Embryonic facial prominence (tissue), 1 donor: ENCODE measurements around the gene SELENOH.

Experiments used
- DNase-seq: peaks from one replicate; pipeline ENCODE4 v3.0.0-alpha.2; 2016; ENCODE audit errors: extremely low spot score

Gene SELENOH

GRCh38 chr11:57781529-57781943 is 40.2 kb downstream of the SELENOH start:
- DNase-seq = no peak

GRCh38 chr11:57785072-57785471 is 43.8 kb downstream of the SELENOH start:
- DNase-seq = no peak

DNA sequence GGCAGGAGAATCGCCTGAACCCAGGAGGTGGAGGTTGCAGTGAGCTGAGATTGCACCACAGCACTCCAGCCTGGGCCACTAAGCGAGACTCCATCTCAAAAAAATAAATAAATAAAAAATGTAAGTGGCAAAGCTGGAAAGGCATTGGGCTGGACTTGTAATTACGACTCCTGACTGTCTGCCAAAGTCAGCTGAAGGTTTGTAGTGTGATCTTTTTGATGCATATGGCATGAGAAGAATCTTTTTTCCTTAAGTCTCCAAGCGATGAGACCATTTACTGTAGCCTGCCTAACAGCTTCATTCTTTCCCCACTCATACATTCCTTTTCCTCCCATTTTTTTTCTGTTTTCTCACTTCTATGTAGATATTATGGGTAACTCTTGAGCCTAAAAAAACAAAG is 45.1 kb downstream of the SELENOH start:
- DNase-seq = no peak

- no peak for DNase-seq
Measured at GRCh38 chr11:57787006-57787604, 45.8 kb downstream of the SELENOH start.

- no peak for DNase-seq
Measured at GRCh38 chr11:57787920-57788702, 46.8 kb downstream of the SELENOH start.

DNA sequence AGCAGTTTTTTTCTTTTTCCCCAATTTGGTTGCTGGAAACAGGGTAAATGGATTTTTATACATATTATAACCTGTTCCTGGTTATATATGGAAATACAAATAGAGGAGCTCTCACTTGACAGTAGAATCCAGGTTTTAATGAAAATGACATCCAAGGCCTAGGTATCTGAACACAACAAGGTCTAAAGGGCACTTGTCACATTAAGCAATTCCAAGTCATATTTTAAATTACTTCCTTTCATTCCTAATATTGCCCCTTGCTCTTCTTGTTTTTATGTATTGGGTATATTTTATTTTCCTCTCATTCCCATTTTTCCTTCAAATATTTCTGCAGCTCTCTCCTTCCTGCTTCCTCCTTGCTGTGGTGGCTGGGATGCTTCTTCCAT is 47.4 kb downstream of the SELENOH start:
- DNase-seq = no peak

DNA sequence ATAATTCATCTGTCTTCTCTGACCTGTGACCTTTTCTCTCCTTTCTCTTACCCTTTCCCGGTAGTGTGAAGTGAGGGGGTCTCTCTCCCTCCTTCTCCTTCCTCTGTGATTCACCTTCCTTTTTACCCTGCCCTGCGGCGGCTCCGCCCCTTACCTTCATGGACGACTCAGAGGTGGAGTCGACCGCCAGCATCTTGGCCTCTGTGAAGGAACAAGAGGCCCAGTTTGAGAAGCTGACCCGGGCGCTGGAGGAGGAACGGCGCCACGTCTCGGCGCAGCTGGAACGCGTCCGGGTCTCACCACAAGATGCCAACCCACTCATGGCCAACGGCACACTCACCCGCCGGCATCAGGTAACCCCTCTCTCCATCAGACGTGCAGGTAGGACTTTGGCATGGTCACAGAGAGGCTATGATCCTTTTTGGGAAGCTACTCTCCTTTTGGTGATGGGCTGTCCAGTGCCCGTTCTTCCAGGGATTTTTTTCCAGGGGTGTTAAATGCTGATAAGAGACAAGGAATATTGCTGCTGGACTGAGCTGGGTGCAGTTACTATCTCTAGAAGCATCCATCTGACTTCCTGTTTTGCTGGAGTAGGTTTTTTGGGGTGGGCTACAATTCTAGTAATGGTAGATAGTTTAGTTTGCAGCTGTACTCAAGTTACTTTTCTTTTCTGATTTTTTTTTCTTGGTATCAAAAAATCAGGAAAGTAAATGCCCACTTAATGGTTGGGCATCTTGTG is 50.2 kb downstream of the SELENOH start:
- DNase-seq = no peak

DNA sequence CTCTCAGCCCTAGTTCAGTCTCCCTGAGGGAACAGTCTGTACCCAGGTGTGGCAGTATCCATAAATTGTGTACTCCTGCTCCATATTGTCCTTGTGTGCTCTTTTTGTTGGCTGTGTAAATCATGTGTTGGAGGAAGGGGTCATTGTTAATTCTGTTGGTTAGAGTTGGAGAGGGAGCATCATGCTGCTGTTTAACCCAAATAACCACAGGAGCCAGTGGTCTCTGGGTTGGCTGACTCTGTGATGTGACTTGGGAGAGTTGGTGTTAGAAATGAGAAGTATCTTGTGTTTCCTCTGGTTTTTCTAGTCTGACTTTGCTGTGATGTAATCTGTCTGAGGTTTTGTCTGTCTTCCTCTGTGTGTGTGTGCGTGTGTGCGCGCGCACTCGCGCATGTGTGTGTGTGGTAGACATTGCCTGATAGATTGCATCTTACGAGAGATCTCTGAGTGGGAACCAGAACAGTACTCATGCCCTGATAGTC is 50.8 kb downstream of the SELENOH start:
- no peak for DNase-seq

- DNase-seq = no peak
Measured at GRCh38 chr11:57792870-57793269, 51.6 kb downstream of the SELENOH start.
